Karpas-422 (cell line): ENCODE data around the gene PRICKLE2. TPM values are rescaled to one million over a fixed set of nuclear protein-coding genes. Genes with fewer than 3 reads are reported as not detected.

Source experiments
- DNase-seq: peaks from one replicate; pipeline ENCODE4 v3.0.0-alpha.2; 2015
- H2AFZ ChIP-seq: fragments of 200-600 bp; sonication (generic); 2 replicates; pipeline ENCODE4 v1.6.1; 2014; ENCODE audit warnings: antibody characterized with exemption, low read length, mixed read lengths
- H3K27ac ChIP-seq: fragments of 200-600 bp; sonication (generic); 2 replicates; pipeline ENCODE4 v1.5.1; 2014; ENCODE audit warnings: mild to moderate bottlenecking, low read length, moderate library complexity
- H3K27me3 ChIP-seq: fragments of 200-600 bp; sonication (generic); 2 replicates; pipeline ENCODE4 v1.6.1; 2014; ENCODE audit warnings: low read length, mixed read lengths
- H3K36me3 ChIP-seq: fragments of 200-600 bp; sonication (generic); 2 replicates; pipeline ENCODE4 v1.6.1; 2014; ENCODE audit warnings: low read length, mixed read lengths; ENCODE audit not compliant: insufficient read depth
- H3K4me1 ChIP-seq: fragments of 200-600 bp; sonication (generic); 2 replicates; pipeline ENCODE4 v1.6.1; 2014; ENCODE audit warnings: mild to moderate bottlenecking, low read length, mixed read lengths
- H3K4me2 ChIP-seq: fragments of 200-600 bp; sonication (generic); 2 replicates; pipeline ENCODE4 v1.6.1; 2014; ENCODE audit warnings: low read length, low read depth, mild to moderate bottlenecking; ENCODE audit not compliant: poor library complexity, severe bottlenecking
- H3K4me3 ChIP-seq: fragments of 200-600 bp; sonication (generic); 2 replicates; pipeline ENCODE4 v1.5.1; 2014; ENCODE audit warnings: mild to moderate bottlenecking, antibody characterized with exemption, low read length, mixed read lengths
- H3K79me2 ChIP-seq: fragments of 200-600 bp; sonication (generic); 2 replicates; pipeline ENCODE4 v1.6.1; 2014; ENCODE audit warnings: mild to moderate bottlenecking, low read length, mixed read lengths
- H3K9ac ChIP-seq: fragments of 200-600 bp; sonication (generic); 2 replicates; pipeline ENCODE4 v1.6.0; 2014; ENCODE audit warnings: low read length
- H3K9me2 ChIP-seq: fragments of 200-600 bp; sonication (generic), shearing (Covaris generic); replicated peaks from 2 replicates; pipeline ENCODE4 v1.6.0; 2014; ENCODE audit warnings: mild to moderate bottlenecking, low read length, moderate library complexity; ENCODE audit not compliant: insufficient read depth
- H3K9me3 ChIP-seq: fragments of 300-700, 200-600 bp; sonication (generic); 2 replicates; pipeline ENCODE4 v1.6.1; 2014; ENCODE audit warnings: low read length, mixed read lengths
- H4K20me1 ChIP-seq: fragments of 200-600 bp; sonication (generic); 2 replicates; pipeline ENCODE4 v1.6.1; 2014; ENCODE audit warnings: mild to moderate bottlenecking, antibody characterized with exemption, low read length, low read depth; ENCODE audit not compliant: insufficient read depth
- total RNA-seq: library from RNA; depleted of rRNA; stranded (reverse); fragments of >200 nt; shearing (Covaris generic); gene quantifications from 2 replicates; pipeline ENCODE4 v1.2.3, GENCODE V29; 2014; ENCODE audit warnings: low replicate concordance

The PRICKLE2 gene
- total RNA-seq, 1 experiment from 2014 or later = not detected

GRCh38 chr3:64125561-64125960, 99.7 kb downstream of the PRICKLE2 start:
- H3K4me1 ChIP-seq = no peaks in the 10 kb centered on the region
- no peaks in the 10 kb centered on the region for H3K79me2 ChIP-seq
- no peak overlapping the region for H3K4me2 ChIP-seq
- no peaks in the 10 kb centered on the region for H3K36me3 ChIP-seq
- H3K27me3 ChIP-seq = no peaks in the 10 kb centered on the region
- H2AFZ ChIP-seq = no peak overlapping the region
- H4K20me1 ChIP-seq = no peaks in the 10 kb centered on the region
- no peaks in the 10 kb centered on the region for H3K9me2 ChIP-seq
- no peak overlapping the region for H3K9ac ChIP-seq
- DNase-seq = no peak
- H3K27ac ChIP-seq = no peak overlapping the region
- no peaks in the 10 kb centered on the region for H3K9me3 ChIP-seq
- no peak overlapping the region for H3K4me3 ChIP-seq

GRCh38 chr3:64123931-64124330, 101.3 kb downstream of the PRICKLE2 start:
- H2AFZ ChIP-seq = no peak overlapping the region
- H3K9me2 ChIP-seq = no peaks in the 10 kb centered on the region
- H3K27ac ChIP-seq = no peak overlapping the region
- no peak overlapping the region for H3K4me2 ChIP-seq
- H3K79me2 ChIP-seq = no peaks in the 10 kb centered on the region
- no peaks in the 10 kb centered on the region for H3K27me3 ChIP-seq
- no peaks in the 10 kb centered on the region for H3K9me3 ChIP-seq
- DNase-seq = no peak
- no peaks in the 10 kb centered on the region for H4K20me1 ChIP-seq
- H3K36me3 ChIP-seq = no peaks in the 10 kb centered on the region
- H3K4me3 ChIP-seq = no peak overlapping the region
- no peaks in the 10 kb centered on the region for H3K4me1 ChIP-seq
- no peak overlapping the region for H3K9ac ChIP-seq

- Histone ChIP-seq H3K4me1 (no peaks in the 10 kb centered on the region), H3K4me3 (no peak overlapping the region), H3K9ac (no peak overlapping the region), H3K27ac (no peak overlapping the region), H3K27me3 (no peaks in the 10 kb centered on the region), H3K36me3 (no peaks in the 10 kb centered on the region), H2AFZ (no peak overlapping the region), H4K20me1 (no peaks in the 10 kb centered on the region), H3K4me2 (no peak overlapping the region), H3K9me3 (no peaks in the 10 kb centered on the region), H3K9me2 (no peaks in the 10 kb centered on the region), H3K79me2 (no peaks in the 10 kb centered on the region)
- DNase-seq = no peak
Measured at GRCh38 chr3:64122476-64122875, 102.8 kb downstream of the PRICKLE2 start.

GRCh38 chr3:64121750-64122311, 103.4 kb downstream of the PRICKLE2 start:
- H3K9me2 ChIP-seq = no peaks in the 10 kb centered on the region
- no peaks in the 10 kb centered on the region for H3K36me3 ChIP-seq
- no peak for DNase-seq
- H3K9me3 ChIP-seq = no peaks in the 10 kb centered on the region
- H3K4me3 ChIP-seq = no peak overlapping the region
- H3K4me1 ChIP-seq = no peaks in the 10 kb centered on the region
- H3K4me2 ChIP-seq = no peak overlapping the region
- no peak overlapping the region for H3K27ac ChIP-seq
- no peak overlapping the region for H3K9ac ChIP-seq
- H2AFZ ChIP-seq = no peak overlapping the region
- H3K79me2 ChIP-seq = no peaks in the 10 kb centered on the region
- no peaks in the 10 kb centered on the region for H4K20me1 ChIP-seq
- no peaks in the 10 kb centered on the region for H3K27me3 ChIP-seq

GRCh38 chr3:64120876-64121275, 104.4 kb downstream of the PRICKLE2 start:
- Histone ChIP-seq H3K4me1 (no peaks in the 10 kb centered on the region), H3K27me3 (no peaks in the 10 kb centered on the region)
- DNase-seq = no peak

GRCh38 chr3:64117483-64117882, 107.8 kb downstream of the PRICKLE2 start:
- H3K9ac ChIP-seq = no peak overlapping the region
- no peak for DNase-seq
- H3K4me3 ChIP-seq = no peak overlapping the region
- no peak overlapping the region for H2AFZ ChIP-seq
- H3K79me2 ChIP-seq = no peaks in the 10 kb centered on the region
- H3K9me2 ChIP-seq = no peaks in the 10 kb centered on the region
- no peaks in the 10 kb centered on the region for H3K27me3 ChIP-seq
- no peak overlapping the region for H3K4me2 ChIP-seq
- no peaks in the 10 kb centered on the region for H3K9me3 ChIP-seq
- no peaks in the 10 kb centered on the region for H3K4me1 ChIP-seq
- H4K20me1 ChIP-seq = no peaks in the 10 kb centered on the region
- H3K36me3 ChIP-seq = no peaks in the 10 kb centered on the region
- H3K27ac ChIP-seq = no peak overlapping the region

More at GRCh38 chr3:64120876-64121275, 104.4 kb downstream of the PRICKLE2 start:
- no peak overlapping the region for H3K27ac ChIP-seq
- H3K36me3 ChIP-seq = no peaks in the 10 kb centered on the region
- H4K20me1 ChIP-seq = no peaks in the 10 kb centered on the region
- H3K9ac ChIP-seq = no peak overlapping the region
- no peak overlapping the region for H3K4me3 ChIP-seq
- H3K9me3 ChIP-seq = no peaks in the 10 kb centered on the region
- no peaks in the 10 kb centered on the region for H3K79me2 ChIP-seq
- no peaks in the 10 kb centered on the region for H3K9me2 ChIP-seq
- no peak overlapping the region for H2AFZ ChIP-seq
- no peak overlapping the region for H3K4me2 ChIP-seq

GRCh38 chr3:64114651-64115050, 110.6 kb downstream of the PRICKLE2 start:
- H3K27ac ChIP-seq = no peak overlapping the region
- no peak for DNase-seq
- no peak overlapping the region for H2AFZ ChIP-seq
- H3K9me3 ChIP-seq = no peaks in the 10 kb centered on the region
- H3K9me2 ChIP-seq = no peaks in the 10 kb centered on the region
- H3K4me3 ChIP-seq = no peak overlapping the region
- H3K4me2 ChIP-seq = no peak overlapping the region
- no peaks in the 10 kb centered on the region for H3K36me3 ChIP-seq
- no peaks in the 10 kb centered on the region for H3K4me1 ChIP-seq
- no peaks in the 10 kb centered on the region for H3K27me3 ChIP-seq
- H3K9ac ChIP-seq = no peak overlapping the region
- H4K20me1 ChIP-seq = no peaks in the 10 kb centered on the region
- H3K79me2 ChIP-seq = no peaks in the 10 kb centered on the region

- Histone ChIP-seq H3K9ac (no peak overlapping the region), H3K9me2 (no peaks in the 10 kb centered on the region), H3K79me2 (no peaks in the 10 kb centered on the region), H3K36me3 (no peaks in the 10 kb centered on the region), H3K4me2 (no peak overlapping the region), H3K27me3 (no peaks in the 10 kb centered on the region), H3K27ac (no peak overlapping the region), H3K4me3 (no peak overlapping the region), H3K4me1 (no peaks in the 10 kb centered on the region), H4K20me1 (no peaks in the 10 kb centered on the region), H3K9me3 (no peaks in the 10 kb centered on the region), H2AFZ (no peak overlapping the region)
- DNase-seq = no peak
Measured at GRCh38 chr3:64111872-64112271, 113.4 kb downstream of the PRICKLE2 start.

- no peak for DNase-seq
- H3K27ac ChIP-seq = no peak overlapping the region
Measured at GRCh38 chr3:64111083-64111482, 114.2 kb downstream of the PRICKLE2 start.

More at GRCh38 chr3:64111083-64111482, 114.2 kb downstream of the PRICKLE2 start:
- H3K79me2 ChIP-seq = no peaks in the 10 kb centered on the region
- no peaks in the 10 kb centered on the region for H3K36me3 ChIP-seq
- H3K9me2 ChIP-seq = no peaks in the 10 kb centered on the region
- H4K20me1 ChIP-seq = no peaks in the 10 kb centered on the region
- H3K27me3 ChIP-seq = no peaks in the 10 kb centered on the region
- H2AFZ ChIP-seq = no peak overlapping the region
- H3K9ac ChIP-seq = no peak overlapping the region
- no peaks in the 10 kb centered on the region for H3K4me1 ChIP-seq
- no peak overlapping the region for H3K4me3 ChIP-seq
- no peak overlapping the region for H3K4me2 ChIP-seq
- H3K9me3 ChIP-seq = no peaks in the 10 kb centered on the region
